Left lobe of liver (tissue), 2 donors: ENCODE data around the gene DLD. TPM values are rescaled to one million over a fixed set of nuclear protein-coding genes. Genes with fewer than 3 reads are reported as not detected.
A peak's percentile ranks its signal among the peaks of the same experiment; 100 is the strongest.
"Not testable (repeated sequence)": the region's sequence is repeated elsewhere in the genome, so short reads cannot be mapped to it uniquely, and the experiment has no call there.

ENCODE experiments used
- ATAC-seq: fragments of 200-7000 bp; cut with Tn5 transposase; one replicate; pipeline ENCODE4 v1.9.1; 2020; ENCODE audit warnings: mild to moderate bottlenecking, moderate library complexity
- DNase-seq: peaks from one replicate; pipeline ENCODE4 v3.0.0-alpha.2; 2020; ENCODE audit warnings: low spot score
- total RNA-seq: library from RNA; stranded (reverse); gene quantifications from one replicate; pipeline ENCODE4 v1.2.1, GENCODE V29; 2021
- donor health status: DM: no; HTN: no; CAD: no; lungs with moderate emphysema.
- donor health status: DM: no; HTN: yes; CAD: no.

DLD gene
- total RNA-seq, 1 donor from 2014 or later = 63.0 TPM

DNA sequence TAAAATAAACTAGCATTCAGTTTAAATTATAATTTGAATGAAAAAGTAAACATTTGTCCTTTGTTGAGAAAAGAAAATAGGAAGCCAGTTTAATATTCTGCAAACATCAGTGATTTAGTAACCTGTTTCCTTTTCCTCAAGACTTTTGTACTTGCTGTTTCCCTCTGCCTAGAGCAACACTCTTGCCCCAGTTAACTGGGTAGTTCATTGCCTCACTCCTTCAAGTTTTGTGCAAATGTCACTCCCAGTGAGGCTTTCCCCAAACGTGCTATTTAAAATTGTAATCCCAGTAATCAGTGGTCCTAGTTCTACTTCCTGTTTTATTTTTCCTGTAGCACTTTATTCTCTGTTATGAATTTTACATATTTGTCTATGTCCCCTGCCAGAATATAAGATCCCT, 23.8 kb downstream of the DLD start:
- no peak for DNase-seq

GRCh38 chr7:107915541-107915940, 24.6 kb downstream of the DLD start:
- ATAC-seq = no peak
- no peak for DNase-seq

More for the DNA sequence above, 23.8 kb downstream of the DLD start:
- ATAC-seq = no peak

GRCh38 chr7:107917763-107918651, 27.0 kb downstream of the DLD start:
- DNase-seq (no peak), ATAC-seq (no peak)

- ATAC-seq (no peak), DNase-seq (no peak)
Measured at GRCh38 chr7:107918948-107919347, 28.0 kb downstream of the DLD start.

DNA sequence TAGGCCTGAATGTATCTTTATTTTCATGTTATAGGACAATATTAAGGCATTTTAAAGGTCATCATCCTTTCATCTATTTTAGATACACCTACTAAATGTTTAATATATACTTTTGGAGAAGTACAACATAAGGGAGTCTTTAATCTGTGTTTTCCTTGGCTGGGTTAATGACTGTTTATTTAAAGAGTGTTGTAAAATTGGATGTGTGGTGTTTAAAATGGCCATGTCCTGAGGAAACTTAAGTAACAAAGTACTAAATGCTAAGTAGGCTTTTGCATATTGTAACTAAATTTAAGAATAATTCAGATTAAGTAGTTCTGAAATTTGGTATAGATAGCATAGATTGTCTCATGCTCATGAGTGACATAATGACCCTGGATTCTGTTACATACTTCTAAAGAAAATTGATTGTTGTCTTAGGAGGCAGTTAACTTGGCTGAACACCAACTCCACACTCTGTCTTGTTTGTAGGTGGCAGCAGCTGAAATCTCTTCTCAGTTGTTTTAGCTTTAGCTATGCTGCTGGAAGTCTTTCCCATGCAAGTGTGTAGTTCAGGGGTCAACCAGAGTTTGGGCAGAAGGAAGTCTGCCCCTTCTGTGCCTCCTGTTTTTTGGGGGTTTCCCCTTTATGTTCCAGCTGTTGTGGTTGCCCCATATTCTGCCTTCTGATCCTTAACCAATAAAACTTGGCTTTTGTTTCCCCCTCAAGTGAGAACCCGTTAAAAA, 29.2 kb downstream of the DLD start:
- DNase-seq (no peak), ATAC-seq (no peak)

DNA sequence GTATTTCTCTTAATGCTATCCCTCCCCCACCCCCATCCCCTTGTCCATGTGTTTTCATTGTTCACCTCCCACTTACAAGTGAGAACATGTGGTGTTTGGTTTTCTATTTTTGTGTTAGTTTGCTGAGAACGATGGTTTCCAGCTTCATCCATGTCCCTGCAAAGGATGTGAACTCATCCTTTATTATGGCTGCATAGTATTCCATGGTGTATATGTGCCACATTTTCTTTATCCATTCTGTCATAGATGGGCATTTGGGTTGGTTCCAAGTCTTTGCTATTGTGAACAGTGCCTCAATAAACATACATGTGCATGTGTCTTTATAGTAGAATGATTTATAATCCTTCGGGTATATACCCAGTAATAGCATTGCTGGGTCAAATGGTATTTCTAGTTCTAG, 30.8 kb downstream of the DLD start:
- not testable (repeated sequence) for DNase-seq

GRCh38 chr7:107922886-107923285, 31.9 kb downstream of the DLD start:
- ATAC-seq (no peak), DNase-seq (no peak)

More for the DNA sequence above, 30.8 kb downstream of the DLD start:
- ATAC-seq = not testable (repeated sequence)

DNA sequence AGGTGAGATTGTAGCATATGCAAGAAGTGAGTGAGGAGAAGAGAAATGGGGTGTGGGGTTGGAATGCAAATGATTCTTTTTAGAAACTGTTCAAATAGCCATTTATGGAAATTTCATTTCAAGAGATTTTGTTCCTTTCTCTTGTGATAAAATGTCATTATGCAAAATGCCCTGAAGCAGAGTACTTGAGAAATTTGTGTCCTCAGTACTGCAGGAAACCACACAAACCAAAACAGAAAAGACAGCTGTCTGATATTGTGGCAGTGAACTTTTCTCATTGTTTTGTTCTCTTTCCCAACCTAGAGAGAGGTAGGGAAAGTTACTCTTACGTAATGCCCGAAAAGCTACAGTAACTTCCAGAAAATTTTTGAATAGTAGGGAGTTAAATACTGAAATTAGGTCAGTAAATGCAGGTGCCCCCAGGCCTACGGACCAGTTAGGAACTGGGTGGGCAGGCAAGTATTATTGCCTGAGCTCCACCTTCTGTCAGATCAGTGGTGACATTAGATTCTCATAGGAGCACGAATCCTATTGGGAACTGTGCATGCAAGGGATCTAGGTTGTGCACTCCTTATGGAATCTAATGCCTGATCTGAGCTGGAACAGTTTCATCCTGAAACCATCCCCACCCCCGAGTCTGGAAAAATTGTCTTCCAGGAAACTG, 34.0 kb downstream of the DLD start:
- ATAC-seq = peak; percentile 25
- DNase-seq = no peak

DNA sequence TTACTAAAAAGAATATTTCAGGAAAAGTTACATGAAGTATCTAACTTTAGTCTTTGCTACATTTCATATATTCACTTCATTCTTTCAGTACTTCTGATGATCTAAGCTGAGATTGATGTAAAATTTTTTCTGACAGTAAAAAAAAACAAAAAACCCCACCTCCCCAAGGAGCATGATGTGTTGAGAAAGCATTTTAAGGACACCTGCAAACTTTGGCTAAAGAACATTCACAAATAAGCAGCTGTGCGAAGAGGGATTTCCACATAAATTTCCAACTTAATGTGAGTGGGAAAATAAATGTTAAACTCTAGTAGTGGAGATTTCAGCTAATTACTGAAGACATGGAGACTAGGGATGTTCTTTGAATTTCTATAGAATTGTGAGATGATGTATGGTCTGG, 35.5 kb downstream of the DLD start:
- DNase-seq (no peak), ATAC-seq (no peak)

- DNase-seq (no peak), ATAC-seq (no peak)
Measured at GRCh38 chr7:107931740-107932515, 40.9 kb downstream of the DLD start.

- DNase-seq = no peak
- no peak for ATAC-seq
Measured at GRCh38 chr7:107932805-107933204, 41.8 kb downstream of the DLD start.

- DNase-seq (no peak), ATAC-seq (no peak)
Measured at GRCh38 chr7:107933386-107934013, 42.5 kb downstream of the DLD start.

DNA sequence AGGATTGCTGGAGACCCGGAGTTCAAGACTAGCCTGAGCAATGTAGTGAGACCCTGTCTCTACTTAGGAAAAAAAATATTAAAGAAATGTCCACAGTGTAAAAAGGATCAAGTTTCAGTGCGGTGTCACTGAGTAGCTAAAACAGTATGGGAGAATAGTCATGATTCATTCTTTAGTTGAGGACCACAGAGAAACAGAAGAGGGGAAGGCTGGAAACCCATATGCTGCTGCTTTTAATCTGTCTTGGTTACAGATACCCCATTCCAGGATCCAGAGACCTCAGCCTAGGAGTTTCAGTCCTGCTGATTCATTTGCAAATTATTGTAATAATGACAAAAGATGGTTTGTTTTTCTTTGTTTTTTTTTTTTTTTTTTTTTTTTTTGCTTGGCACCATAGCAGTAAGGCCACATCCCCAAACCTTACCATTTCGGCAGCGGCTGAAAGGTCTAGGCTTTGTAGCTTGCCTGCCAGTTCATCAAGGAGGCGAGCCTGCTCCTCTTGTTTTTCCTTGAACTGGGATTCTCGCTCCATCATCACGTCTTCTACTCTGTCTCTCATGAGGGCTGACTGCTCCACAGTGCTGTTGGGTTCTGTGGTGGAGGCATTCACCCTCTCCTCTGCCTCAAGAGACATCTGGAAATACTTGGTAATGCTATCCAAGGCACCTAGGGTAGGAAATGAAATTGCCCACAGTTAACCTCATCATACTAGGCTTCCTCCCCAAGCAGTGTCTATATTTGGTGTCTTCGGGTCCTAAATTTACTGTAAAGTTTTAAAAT, 44.2 kb downstream of the DLD start:
- DNase-seq = no peak
- no peak for ATAC-seq

DNA sequence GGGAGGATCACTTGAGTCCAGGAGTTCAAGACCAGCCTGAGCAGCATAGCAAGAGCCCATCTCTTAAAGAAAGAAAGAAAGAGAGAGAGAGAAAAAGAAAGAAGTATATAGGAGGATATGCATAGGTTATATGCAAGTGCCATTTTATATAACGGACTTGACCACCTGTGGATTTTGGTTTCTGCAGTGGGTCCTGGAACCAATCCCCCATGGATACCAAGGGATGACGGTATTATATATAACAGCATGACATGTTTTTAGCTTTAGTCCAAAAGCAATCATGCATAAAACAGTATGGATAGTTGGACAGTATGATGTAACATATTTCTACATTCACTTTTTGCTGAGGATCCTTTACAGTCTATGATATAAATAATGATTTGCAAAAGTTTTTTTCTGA, 45.3 kb downstream of the DLD start:
- DNase-seq (no peak), ATAC-seq (no peak)

DNA sequence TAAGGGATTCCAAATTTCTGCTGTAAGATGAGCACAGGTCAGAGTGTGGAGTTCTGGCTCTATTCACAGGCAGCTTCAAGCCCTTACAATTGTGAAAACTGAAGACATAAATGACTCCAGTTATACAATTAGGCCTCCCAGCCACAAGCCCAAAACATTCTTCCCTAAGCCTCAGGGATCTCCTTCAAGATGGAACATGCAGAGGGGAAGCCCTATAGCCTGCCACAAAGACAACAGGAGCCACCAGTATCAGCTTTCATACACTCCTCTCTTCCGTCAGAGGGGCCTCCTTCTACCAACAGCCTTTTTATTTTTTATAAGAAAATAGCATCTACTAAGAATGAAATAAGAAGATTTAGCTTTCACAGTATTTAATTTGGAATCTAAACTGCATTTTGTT, 46.5 kb downstream of the DLD start:
- ATAC-seq (no peak), DNase-seq (no peak)

- DNase-seq (no peak), ATAC-seq (no peak)
Measured at GRCh38 chr7:107938456-107939250, 47.7 kb downstream of the DLD start.

- DNase-seq (no peak), ATAC-seq (peak; percentile 24)
Measured at GRCh38 chr7:107939573-107940489, 48.8 kb downstream of the DLD start.

GRCh38 chr7:107940951-107941350, 50.0 kb downstream of the DLD start:
- DNase-seq (no peak), ATAC-seq (no peak)
